Prostate gland (tissue), 2 donors: Measurements from ENCODE around the gene CLDN6.

Source experiments
- POLR2A ChIP-seq: fragments of 450-650 bp; IDR thresholded peaks from one replicate; pipeline ENCODE4 v1.6.1; 2016; ENCODE audit warnings: antibody characterized with exemption, mild to moderate bottlenecking
- POLR2AphosphoS5 ChIP-seq: sonication (generic); formaldehyde crosslinking; IDR thresholded peaks from one replicate; pipeline ENCODE4 v1.6.1; 2017; ENCODE audit warnings: antibody characterized with exemption
- TF ChIP-seq, protein P1 (sequence below), 4 experiments: fragments of 200-600 bp in 2 of 4; fragments of 450-650 bp in 2 of 4; sonication (generic) in 2 of 4; IDR thresholded peaks; 1 replicate in 3 of 4; 2 replicates in 1 of 4; pipeline ENCODE4 v1.5.1; 2016 to 2019; ENCODE audit warnings: antibody characterized with exemption in 4 of 4, mild to moderate bottlenecking in 2 of 4, moderate library complexity in 2 of 4

DNA sequence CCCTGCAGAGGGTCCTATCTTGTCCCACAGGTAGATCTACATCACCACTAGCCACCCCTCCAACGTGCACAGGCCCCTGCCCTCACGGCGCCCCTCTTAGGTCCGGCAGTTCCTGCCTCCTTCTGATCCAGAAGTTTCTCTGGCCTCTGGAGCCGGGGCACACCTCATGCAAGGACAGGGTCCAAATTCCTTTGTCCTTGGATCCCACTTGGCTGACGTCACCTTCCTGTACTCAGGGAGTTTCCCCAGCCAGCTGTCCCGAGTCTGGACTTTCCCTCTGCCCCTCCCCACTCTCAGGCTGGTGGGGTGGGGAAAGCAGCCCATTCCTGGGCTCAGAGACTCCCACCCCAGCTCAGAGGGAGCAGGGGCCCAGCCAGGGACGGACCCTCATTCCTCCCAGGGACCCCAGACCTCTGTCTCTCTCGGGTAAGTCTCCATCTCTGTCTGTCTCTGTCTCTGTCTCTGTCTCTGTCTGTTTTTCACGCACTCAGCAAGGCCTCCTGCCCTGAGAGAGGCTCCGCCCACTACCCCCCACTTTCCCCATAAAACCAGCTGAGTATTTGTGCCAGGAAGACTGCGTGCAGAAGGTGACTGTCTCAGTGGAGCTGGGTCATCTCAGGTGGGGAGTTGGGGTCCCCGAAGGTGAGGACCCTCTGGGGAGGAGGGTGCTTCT lies 47.2 kb upstream of the CLDN6 start, which contains the start of gene IL32:
- TF ChIP-seq, protein P1, sequence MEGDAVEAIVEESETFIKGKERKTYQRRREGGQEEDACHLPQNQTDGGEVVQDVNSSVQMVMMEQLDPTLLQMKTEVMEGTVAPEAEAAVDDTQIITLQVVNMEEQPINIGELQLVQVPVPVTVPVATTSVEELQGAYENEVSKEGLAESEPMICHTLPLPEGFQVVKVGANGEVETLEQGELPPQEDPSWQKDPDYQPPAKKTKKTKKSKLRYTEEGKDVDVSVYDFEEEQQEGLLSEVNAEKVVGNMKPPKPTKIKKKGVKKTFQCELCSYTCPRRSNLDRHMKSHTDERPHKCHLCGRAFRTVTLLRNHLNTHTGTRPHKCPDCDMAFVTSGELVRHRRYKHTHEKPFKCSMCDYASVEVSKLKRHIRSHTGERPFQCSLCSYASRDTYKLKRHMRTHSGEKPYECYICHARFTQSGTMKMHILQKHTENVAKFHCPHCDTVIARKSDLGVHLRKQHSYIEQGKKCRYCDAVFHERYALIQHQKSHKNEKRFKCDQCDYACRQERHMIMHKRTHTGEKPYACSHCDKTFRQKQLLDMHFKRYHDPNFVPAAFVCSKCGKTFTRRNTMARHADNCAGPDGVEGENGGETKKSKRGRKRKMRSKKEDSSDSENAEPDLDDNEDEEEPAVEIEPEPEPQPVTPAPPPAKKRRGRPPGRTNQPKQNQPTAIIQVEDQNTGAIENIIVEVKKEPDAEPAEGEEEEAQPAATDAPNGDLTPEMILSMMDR (IDR thresholded peaks at IDR 0.05): no peak
- TF ChIP-seq POLR2A (no peak), POLR2AphosphoS5 (peak; percentile 52)
